Lower leg skin (tissue), 3 donors: ENCODE results near the gene LCE2A.

Experiments used
- POLR2A ChIP-seq, 2 donors: fragments of 450-650 bp; IDR thresholded peaks; one replicate each; pipeline ENCODE4 v1.6.1; 2016 to 2017; ENCODE audit warnings: antibody characterized with exemption in 2 of 2, mild to moderate bottlenecking in 1 of 2, moderate library complexity in 1 of 2
- TF ChIP-seq, protein P1 (sequence below), 3 donors: fragments of 450-650 bp; IDR thresholded peaks; one replicate each; pipeline ENCODE4 v1.5.1; 2016; ENCODE audit warnings: antibody characterized with exemption in 3 of 3, mild to moderate bottlenecking in 3 of 3, moderate library complexity in 2 of 3

DNA sequence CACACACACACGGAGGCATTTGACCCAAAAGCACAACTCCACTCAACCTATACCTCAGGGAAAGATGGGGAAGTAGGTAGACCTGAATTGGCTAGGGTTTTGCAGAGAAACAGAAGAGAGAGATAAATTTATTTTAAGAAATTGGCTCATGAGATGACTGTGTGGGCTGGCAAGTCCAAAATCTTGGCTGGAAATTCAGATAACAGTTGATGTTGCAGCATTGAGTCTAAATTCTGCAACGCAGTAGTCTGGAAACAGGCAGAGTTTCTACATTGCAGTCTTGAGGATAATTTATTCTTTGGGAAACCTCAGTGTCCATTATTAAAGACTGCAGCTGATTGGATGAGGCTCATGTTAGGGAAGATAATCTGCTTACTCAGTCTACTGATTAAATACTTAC lies 16.5 kb upstream of the LCE2A start:
- TF ChIP-seq, protein P1, sequence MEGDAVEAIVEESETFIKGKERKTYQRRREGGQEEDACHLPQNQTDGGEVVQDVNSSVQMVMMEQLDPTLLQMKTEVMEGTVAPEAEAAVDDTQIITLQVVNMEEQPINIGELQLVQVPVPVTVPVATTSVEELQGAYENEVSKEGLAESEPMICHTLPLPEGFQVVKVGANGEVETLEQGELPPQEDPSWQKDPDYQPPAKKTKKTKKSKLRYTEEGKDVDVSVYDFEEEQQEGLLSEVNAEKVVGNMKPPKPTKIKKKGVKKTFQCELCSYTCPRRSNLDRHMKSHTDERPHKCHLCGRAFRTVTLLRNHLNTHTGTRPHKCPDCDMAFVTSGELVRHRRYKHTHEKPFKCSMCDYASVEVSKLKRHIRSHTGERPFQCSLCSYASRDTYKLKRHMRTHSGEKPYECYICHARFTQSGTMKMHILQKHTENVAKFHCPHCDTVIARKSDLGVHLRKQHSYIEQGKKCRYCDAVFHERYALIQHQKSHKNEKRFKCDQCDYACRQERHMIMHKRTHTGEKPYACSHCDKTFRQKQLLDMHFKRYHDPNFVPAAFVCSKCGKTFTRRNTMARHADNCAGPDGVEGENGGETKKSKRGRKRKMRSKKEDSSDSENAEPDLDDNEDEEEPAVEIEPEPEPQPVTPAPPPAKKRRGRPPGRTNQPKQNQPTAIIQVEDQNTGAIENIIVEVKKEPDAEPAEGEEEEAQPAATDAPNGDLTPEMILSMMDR (IDR thresholded peaks at IDR 0.05) = no peak
- TF ChIP-seq POLR2A (IDR thresholded peaks at IDR 0.05) = no peak
